ENCODE results near the gene SH3BGRL2.

DNA sequence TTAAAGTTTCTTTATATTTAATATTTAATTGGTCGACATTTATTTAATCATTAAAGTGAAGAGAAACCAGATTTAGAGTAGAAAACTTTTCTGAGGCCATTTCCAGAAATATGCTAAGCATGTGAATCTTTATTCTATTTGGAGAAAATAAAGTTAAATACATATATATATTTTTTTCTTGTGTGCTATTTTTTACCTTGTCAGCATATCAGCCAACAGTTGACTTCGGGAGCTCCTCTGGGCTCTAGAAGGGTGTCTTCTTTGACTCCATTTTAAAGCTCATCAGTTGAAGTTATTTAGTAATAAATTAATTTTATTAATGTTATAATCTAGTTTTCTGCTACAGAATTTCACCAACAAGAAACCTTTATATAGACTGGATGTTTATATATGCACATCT is 73.1 kb downstream of the SH3BGRL2 start:
- TF ChIP-seq, protein P1, sequence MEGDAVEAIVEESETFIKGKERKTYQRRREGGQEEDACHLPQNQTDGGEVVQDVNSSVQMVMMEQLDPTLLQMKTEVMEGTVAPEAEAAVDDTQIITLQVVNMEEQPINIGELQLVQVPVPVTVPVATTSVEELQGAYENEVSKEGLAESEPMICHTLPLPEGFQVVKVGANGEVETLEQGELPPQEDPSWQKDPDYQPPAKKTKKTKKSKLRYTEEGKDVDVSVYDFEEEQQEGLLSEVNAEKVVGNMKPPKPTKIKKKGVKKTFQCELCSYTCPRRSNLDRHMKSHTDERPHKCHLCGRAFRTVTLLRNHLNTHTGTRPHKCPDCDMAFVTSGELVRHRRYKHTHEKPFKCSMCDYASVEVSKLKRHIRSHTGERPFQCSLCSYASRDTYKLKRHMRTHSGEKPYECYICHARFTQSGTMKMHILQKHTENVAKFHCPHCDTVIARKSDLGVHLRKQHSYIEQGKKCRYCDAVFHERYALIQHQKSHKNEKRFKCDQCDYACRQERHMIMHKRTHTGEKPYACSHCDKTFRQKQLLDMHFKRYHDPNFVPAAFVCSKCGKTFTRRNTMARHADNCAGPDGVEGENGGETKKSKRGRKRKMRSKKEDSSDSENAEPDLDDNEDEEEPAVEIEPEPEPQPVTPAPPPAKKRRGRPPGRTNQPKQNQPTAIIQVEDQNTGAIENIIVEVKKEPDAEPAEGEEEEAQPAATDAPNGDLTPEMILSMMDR (conservative IDR thresholded peaks at IDR 0.05; ENCODE audit: low read depth in 2 of 2): no peak
- TF ChIP-seq EZH2 (IDR thresholded peaks at IDR 0.05; ENCODE audit: low read depth, unreplicated experiment) (no peak), POLR2AphosphoS5 (IDR thresholded peaks at IDR 0.05; ENCODE audit: low read depth) (no peak), EZH2phosphoT487 (IDR thresholded peaks at IDR 0.05; ENCODE audit: unreplicated experiment) (no peak), ZNF114 (CRISPR knock-in tag; IDR thresholded peaks at IDR 0.05) (no peak), CREB1 (CRISPR knock-in tag; IDR thresholded peaks at IDR 0.05; ENCODE audit: low read depth) (no peak)
- TF ChIP-seq, protein P2, sequence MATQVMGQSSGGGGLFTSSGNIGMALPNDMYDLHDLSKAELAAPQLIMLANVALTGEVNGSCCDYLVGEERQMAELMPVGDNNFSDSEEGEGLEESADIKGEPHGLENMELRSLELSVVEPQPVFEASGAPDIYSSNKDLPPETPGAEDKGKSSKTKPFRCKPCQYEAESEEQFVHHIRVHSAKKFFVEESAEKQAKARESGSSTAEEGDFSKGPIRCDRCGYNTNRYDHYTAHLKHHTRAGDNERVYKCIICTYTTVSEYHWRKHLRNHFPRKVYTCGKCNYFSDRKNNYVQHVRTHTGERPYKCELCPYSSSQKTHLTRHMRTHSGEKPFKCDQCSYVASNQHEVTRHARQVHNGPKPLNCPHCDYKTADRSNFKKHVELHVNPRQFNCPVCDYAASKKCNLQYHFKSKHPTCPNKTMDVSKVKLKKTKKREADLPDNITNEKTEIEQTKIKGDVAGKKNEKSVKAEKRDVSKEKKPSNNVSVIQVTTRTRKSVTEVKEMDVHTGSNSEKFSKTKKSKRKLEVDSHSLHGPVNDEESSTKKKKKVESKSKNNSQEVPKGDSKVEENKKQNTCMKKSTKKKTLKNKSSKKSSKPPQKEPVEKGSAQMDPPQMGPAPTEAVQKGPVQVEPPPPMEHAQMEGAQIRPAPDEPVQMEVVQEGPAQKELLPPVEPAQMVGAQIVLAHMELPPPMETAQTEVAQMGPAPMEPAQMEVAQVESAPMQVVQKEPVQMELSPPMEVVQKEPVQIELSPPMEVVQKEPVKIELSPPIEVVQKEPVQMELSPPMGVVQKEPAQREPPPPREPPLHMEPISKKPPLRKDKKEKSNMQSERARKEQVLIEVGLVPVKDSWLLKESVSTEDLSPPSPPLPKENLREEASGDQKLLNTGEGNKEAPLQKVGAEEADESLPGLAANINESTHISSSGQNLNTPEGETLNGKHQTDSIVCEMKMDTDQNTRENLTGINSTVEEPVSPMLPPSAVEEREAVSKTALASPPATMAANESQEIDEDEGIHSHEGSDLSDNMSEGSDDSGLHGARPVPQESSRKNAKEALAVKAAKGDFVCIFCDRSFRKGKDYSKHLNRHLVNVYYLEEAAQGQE (IDR thresholded peaks at IDR 0.05; ENCODE audit: unreplicated experiment): no peak
